Erythroblast (primary cell): ENCODE results near the gene LRRC17.

ENCODE experiments used
- DNase-seq, 2 experiments: peaks; one replicate each; lab custom pipeline; 2025; lab: John Stamatoyannopoulos, UW
- GATA1 ChIP-seq: IDR thresholded peaks from 2 replicates; pipeline ENCODE4 v1.6.1; 2011; ENCODE audit warnings: low read depth, mild to moderate bottlenecking, control low read depth, low read length, moderate library complexity
- POLR2A ChIP-seq: IDR thresholded peaks from 2 replicates; pipeline ENCODE4 v1.6.1; 2011; ENCODE audit warnings: mild to moderate bottlenecking, low read length

The LRRC17 gene

DNA sequence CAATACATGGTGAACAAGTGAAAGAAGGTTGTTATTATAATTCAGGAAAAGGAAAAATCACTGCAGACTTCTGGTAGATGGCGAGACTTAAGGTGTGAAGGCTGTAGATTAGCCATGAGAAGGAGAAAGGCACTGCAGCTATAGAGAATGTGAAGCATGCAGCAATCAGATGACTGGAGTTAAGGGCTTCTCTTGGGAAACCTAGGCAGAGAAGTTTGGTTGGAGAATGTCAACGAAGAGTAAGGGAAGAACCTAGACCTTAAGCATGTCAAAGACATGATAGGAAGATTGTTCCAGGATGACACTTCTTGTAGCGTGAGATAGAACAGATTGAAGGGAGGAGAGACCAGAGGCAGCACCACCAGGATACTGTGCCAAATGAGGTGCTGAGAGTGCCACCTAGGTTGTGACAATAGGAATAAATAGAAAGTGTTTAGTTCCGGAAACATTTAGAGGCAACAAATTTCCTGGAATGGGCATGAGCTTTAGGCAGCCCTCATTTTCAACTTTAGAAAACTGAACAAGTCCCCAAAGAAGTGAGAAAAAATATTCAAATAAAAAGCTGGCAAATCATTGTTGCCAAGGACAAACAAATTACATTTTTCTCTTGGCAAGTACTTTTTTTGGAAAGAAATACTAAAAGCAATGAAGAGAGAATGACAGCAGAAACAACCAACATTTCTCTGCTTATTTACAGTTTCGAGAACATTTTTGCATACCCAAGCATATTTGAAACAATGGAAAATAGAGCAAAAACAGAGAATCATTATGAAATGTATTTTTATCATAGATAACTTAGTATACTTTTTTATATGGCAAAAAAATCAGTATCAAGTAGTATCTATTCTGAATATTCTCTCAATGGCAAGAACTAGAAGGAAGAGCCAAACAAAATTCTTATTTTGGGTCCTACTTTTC lies 4.9 kb downstream of the LRRC17 start:
- DNase-seq, result no peak
- TF ChIP-seq POLR2A, result no peak
- no peak for TF ChIP-seq GATA1

- DNase-seq, result no peak
- TF ChIP-seq POLR2A (no peak), GATA1 (no peak)
Observed at GRCh38 chr7:102918845-102919244, 6.0 kb downstream of the LRRC17 start.

DNA sequence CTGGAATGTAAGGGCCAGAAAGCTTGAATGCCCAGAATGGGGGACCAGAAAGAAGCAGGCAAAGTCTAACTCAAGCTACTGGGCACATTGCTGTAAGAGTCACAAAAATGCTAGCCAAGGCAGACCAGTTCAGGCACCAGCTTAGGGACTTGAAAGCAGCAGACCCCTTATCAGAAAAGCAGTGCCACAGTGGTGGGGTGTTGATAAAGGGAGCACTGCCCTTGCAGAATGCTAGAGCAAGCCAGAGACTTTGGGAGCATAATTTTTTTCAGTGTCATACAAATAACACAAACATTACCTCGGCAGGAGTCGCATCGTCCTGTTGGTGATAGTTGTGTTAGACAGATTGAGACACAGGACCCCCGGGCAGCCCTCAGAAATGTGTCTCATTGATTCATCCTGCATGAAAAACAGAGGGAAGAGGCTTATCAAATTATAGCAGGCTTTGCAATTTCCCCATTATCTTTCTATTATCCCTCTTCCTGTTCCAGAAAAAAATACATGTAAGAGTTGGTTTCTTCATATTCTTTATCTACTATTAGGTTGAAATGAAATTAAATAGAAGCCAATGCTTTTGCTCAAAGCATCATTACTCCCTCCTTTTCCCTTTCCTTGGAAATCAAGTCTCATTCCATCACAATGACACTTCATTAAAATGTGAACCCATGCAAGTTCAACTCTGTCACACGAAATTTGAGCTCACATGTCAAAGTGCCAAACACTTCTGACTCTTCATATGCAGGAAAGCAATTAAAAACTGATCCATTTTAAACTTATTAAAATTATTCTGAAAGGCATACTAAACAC lies 13.4 kb downstream of the LRRC17 start:
- peak; percentile 85 to 94 for DNase-seq
- TF ChIP-seq GATA1, result no peak
- no peak for TF ChIP-seq POLR2A

GRCh38 chr7:102926783-102927140 lies 14.0 kb downstream of the LRRC17 start:
- no peak for DNase-seq
- TF ChIP-seq GATA1 (no peak), POLR2A (no peak)

DNA sequence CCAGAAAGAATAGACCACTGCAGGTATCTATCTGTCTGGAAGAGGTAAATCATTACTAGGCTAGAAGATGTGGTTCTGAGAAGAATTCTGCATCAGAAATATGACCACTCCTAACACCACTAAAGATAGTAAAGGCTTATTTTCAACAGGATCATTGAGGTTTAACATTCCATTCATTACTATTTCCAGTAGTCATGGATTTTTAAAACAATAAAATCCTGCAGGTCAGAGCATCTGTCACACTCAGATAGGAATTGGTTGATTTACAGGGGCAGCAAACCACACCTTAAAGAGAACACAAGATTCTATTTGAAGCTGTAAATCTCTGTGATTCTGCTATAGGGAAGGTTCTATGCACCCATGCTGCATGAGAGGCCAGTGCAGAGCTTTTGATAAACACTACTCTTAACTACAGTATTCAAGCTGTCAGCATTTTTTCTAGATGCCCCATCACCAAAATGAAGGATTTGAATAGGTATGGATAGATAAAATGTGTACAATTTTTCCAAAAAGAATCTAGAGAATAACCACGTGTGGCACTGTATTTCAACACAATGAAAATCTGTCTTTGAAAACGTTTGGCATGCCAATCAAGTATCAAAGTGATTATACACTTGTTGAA lies 14.6 kb downstream of the LRRC17 start:
- no peak for DNase-seq
- TF ChIP-seq GATA1 (no peak), POLR2A (no peak)

DNA sequence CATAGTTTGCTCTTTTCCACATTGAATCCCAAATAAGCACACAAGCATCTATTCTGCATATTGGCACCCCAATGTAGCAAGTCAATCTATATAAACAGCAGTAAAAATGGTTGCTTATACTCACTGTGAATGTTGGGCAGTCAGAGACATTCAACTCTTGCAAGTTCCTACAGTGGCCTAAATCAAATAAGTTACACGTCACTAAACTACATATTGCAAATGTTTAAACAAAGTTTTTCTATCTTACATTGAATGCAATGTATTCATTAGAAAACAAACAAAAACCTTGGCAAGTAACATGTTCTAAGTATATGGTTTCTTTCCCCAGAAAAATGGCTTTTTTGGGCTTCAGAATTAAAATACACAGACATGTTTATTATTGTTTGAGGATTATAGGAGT lies 19.0 kb downstream of the LRRC17 start:
- TF ChIP-seq GATA1, result no peak
- TF ChIP-seq POLR2A, result no peak
- DNase-seq, result no peak

DNA sequence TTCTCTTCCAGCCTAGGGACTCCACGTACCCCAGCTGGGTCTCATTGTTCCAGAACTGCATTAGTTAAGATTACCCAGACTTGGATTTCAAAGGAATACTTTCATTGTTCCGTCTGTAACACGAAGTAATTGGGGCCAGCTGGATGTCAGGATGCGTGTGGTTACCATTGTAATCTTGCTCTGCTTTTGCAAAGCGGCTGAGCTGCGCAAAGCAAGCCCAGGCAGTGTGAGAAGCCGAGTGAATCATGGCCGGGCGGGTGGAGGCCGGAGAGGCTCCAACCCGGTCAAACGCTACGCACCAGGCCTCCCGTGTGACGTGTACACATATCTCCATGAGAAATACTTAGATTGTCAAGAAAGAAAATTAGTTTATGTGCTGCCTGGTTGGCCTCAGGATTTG lies 21.0 kb downstream of the LRRC17 start:
- TF ChIP-seq POLR2A, result no peak
- TF ChIP-seq GATA1, result no peak
- no peak for DNase-seq

- TF ChIP-seq POLR2A (no peak), GATA1 (no peak)
Observed at GRCh38 chr7:102934239-102934638, 21.4 kb downstream of the LRRC17 start.

DNA sequence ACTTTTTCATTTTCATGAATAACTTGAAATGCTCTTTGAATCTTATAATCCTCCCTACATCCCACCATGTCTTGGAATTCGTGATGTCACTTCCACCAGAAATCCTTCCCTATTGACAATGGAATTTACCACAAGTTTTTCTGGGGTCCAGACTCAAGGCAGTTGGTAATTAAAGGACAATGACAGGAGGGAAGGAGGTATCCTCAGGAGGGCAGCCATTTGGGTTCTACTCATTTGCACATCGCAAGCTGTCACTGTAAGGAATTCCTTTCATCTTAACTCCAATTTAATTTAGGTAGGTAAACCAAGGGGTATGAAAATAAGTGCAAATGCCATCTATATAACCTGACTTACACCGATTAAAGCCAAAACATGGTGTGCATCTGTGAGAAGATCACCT lies 21.9 kb downstream of the LRRC17 start:
- no peak for DNase-seq
- TF ChIP-seq GATA1, result no peak
- TF ChIP-seq POLR2A, result no peak

More at GRCh38 chr7:102934239-102934638, 21.4 kb downstream of the LRRC17 start:
- DNase-seq, result no peak

GRCh38 chr7:102935450-102936115 lies 22.8 kb downstream of the LRRC17 start:
- TF ChIP-seq POLR2A, result no peak
- no peak for TF ChIP-seq GATA1
- no peak for DNase-seq

- no peak for DNase-seq
- TF ChIP-seq GATA1 (no peak), POLR2A (no peak)
Observed at GRCh38 chr7:102938679-102939078, 25.9 kb downstream of the LRRC17 start.

DNA sequence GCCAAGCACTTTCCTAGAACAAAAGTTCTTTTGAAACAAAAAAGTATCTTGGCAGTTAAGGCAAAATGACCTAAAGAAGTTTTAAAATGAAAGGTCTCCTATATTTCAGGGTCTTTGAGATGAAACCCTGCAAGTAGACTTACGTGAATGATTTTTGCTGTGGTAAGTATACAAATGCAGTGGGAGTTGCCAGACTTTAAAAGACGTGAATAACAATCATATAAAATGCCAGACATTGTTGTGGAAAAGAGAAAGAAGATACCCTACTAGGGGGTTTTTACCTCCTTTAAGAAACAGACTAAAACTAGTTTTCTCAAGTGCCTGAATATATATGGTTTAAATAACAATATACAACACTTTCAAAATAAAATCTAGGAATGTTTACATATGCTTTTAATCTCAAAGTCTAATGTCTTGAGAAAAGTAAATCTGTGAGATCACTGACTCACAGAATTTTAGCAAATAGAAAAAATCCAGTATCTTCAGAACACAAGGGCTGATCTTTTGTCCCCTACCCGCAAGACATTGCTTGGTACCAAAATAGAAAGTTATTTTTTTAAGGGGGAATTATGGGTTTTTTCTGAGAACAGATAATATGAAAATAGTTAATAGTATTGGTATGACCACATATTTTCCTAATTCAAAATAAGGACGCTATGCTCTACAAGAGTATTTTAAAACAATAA lies 29.5 kb downstream of the LRRC17 start:
- TF ChIP-seq GATA1 (no peak), POLR2A (no peak)
- no peak for DNase-seq

DNA sequence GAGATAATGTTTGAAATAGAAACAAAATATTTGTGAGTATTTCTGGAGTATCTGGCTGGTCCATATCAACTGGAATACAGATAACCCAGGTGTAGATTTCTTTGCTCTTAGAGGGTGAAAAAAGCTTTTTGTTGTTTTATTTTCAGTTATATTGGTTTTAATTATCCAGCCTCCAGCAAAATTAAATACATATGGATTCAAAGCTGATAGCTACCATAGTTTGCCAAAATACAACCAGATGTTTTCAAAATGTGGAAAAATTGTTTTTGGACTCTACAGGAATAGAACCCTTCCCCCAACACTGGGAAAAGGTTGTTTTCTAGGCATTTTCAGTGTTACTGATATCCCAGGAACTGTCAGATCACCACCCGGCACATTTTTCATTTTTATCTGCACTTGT lies 30.1 kb downstream of the LRRC17 start:
- DNase-seq, result no peak
- TF ChIP-seq GATA1 (no peak), POLR2A (no peak)
